Measurements from ENCODE around the gene PCYT1B. TPM values are rescaled to one million over a fixed set of nuclear protein-coding genes. Genes with fewer than 3 reads are reported as not detected.

Gene PCYT1B
- total and polyA plus RNA-seq, 9 donors: 1.3 to 4.8 (median 2.4) TPM

GRCh38 chrX:24526616-24527015, 120.5 kb downstream of the PCYT1B start:
- Histone ChIP-seq H3K4me3 (no peak overlapping the region), H3K27ac (no peak overlapping the region), H3K9me3 (no peaks in the 10 kb centered on the region), H3K36me3 (no peaks in the 10 kb centered on the region), H3K27me3 (no peaks in the 10 kb centered on the region), H3K4me1 (ENCODE audit: insufficient read depth) (no peaks in the 10 kb centered on the region)
- intact Hi-C loops (cut with DNase I): no loop called here
- no peak for DNase-seq
- 72 to 75% (median 72%) methylated on average over 2 of the region's 2 CpGs for WGBS, 3 donors
- no peak for TF ChIP-seq EP300 (IDR thresholded peaks at IDR 0.05)

- no peak for DNase-seq
- Histone ChIP-seq H3K27ac (no peak overlapping the region), H3K36me3 (no peaks in the 10 kb centered on the region), H3K4me1 (ENCODE audit: insufficient read depth) (no peaks in the 10 kb centered on the region), H3K4me3 (no peak overlapping the region), H3K27me3 (no peaks in the 10 kb centered on the region), H3K9me3 (no peaks in the 10 kb centered on the region)
- TF ChIP-seq CTCF (IDR thresholded peaks at IDR 0.05) (no peak), POLR2A (IDR thresholded peaks at IDR 0.05) (no peak), EP300 (IDR thresholded peaks at IDR 0.05) (no peak)
- intact Hi-C loops (cut with DNase I): no loop called here
- 75 to 79% (median 79%) methylated on average over 2 of the region's 2 CpGs for WGBS, 3 donors
Observed at GRCh38 chrX:24525455-24525854, 121.7 kb downstream of the PCYT1B start.

- no peak for DNase-seq
- WGBS, 3 donors: 71 to 80% (median 76%) methylated on average over 2 of the region's 2 CpGs
- no peak overlapping the region for H3K27ac ChIP-seq
- H3K36me3 ChIP-seq: no peaks in the 10 kb centered on the region
- intact Hi-C loops (cut with DNase I): no loop called here
- no peak overlapping the region for H3K4me3 ChIP-seq
- no peaks in the 10 kb centered on the region for H3K9me3 ChIP-seq
- TF ChIP-seq EP300 (IDR thresholded peaks at IDR 0.05) (no peak), CTCF (IDR thresholded peaks at IDR 0.05) (no peak), POLR2A (IDR thresholded peaks at IDR 0.05) (no peak)
- no peaks in the 10 kb centered on the region for H3K27me3 ChIP-seq
- H3K4me1 ChIP-seq (ENCODE audit: insufficient read depth): no peaks in the 10 kb centered on the region
Observed at GRCh38 chrX:24520472-24520871, 126.7 kb downstream of the PCYT1B start.

- no peak overlapping the region for H3K27ac ChIP-seq
- H3K36me3 ChIP-seq: no peaks in the 10 kb centered on the region
- H3K9me3 ChIP-seq: no peaks in the 10 kb centered on the region
- H3K4me1 ChIP-seq (ENCODE audit: insufficient read depth): no peaks in the 10 kb centered on the region
- intact Hi-C loops (cut with DNase I): no loop called here
- H3K27me3 ChIP-seq: no peaks in the 10 kb centered on the region
- H3K4me3 ChIP-seq: no peak overlapping the region
- no peak for DNase-seq
- TF ChIP-seq POLR2A (IDR thresholded peaks at IDR 0.05): no peak
- no peak for TF ChIP-seq EP300 (IDR thresholded peaks at IDR 0.05)
- TF ChIP-seq CTCF (IDR thresholded peaks at IDR 0.05): no peak
- 22 to 32% (median 28%) methylated on average over 4 of the region's 4 CpGs for WGBS, 3 donors
Observed at GRCh38 chrX:24515447-24515846, 131.7 kb downstream of the PCYT1B start.

- H3K4me3 ChIP-seq: no peak overlapping the region
- no peak for DNase-seq
- H3K27ac ChIP-seq: no peak overlapping the region
- no peak for TF ChIP-seq CTCF (IDR thresholded peaks at IDR 0.05)
- TF ChIP-seq EP300 (IDR thresholded peaks at IDR 0.05): no peak
- no peak for TF ChIP-seq POLR2A (IDR thresholded peaks at IDR 0.05)
- intact Hi-C loops (cut with DNase I): no loop called here
- no peaks in the 10 kb centered on the region for H3K36me3 ChIP-seq
- H3K9me3 ChIP-seq: no peaks in the 10 kb centered on the region
- no peaks in the 10 kb centered on the region for H3K27me3 ChIP-seq
- no peaks in the 10 kb centered on the region for H3K4me1 ChIP-seq (ENCODE audit: insufficient read depth)
- 68 to 70% (median 68%) methylated on average over 5 of the region's 5 CpGs for WGBS, 3 donors
Observed at GRCh38 chrX:24513416-24513815, 133.7 kb downstream of the PCYT1B start.

Data from ovary (tissue), 9 donors.